ENCODE data around the gene STARD4.

DNA sequence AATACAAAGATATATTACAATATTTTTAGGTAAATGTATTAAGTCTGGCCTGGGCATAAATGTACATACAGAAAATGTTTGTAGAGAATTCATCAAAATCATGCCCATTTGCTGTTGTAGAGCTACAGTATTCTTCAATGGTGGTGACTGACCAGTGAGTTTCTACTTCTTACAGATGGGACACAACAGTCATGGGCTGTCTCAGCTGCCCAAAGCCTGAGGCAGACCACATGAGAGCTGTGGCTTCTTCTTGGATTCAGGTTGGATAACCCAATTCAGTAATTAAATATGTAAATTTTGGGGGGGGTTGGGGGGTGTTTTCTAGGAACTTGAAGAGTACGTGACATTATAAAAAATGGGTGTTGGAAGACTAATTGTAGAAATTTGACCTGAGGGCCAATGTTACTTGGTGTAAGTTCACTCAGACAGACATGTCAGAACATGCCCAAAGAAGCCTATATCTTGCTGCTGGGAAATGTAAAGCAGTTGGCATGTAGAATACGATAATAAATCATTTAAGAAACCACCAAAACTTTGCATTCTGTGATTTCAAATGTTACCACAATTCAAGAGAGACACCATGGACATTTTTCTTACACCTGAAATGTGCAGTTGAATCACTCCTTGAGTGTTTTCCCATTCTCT lies 17.9 kb downstream of the STARD4 start:
- TF ChIP-seq, protein P1, sequence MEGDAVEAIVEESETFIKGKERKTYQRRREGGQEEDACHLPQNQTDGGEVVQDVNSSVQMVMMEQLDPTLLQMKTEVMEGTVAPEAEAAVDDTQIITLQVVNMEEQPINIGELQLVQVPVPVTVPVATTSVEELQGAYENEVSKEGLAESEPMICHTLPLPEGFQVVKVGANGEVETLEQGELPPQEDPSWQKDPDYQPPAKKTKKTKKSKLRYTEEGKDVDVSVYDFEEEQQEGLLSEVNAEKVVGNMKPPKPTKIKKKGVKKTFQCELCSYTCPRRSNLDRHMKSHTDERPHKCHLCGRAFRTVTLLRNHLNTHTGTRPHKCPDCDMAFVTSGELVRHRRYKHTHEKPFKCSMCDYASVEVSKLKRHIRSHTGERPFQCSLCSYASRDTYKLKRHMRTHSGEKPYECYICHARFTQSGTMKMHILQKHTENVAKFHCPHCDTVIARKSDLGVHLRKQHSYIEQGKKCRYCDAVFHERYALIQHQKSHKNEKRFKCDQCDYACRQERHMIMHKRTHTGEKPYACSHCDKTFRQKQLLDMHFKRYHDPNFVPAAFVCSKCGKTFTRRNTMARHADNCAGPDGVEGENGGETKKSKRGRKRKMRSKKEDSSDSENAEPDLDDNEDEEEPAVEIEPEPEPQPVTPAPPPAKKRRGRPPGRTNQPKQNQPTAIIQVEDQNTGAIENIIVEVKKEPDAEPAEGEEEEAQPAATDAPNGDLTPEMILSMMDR (conservative IDR thresholded peaks at IDR 0.05; ENCODE audit: low read depth, low read length) = no peak
- no peak for TF ChIP-seq EZH2 (IDR thresholded peaks at IDR 0.05; ENCODE audit: borderline replicate concordance, low read depth, low read length, poor library complexity, severe bottlenecking)

All from A673 (cell line).